ENCODE results near the gene ZMYM2. TPM values are rescaled to one million over a fixed set of nuclear protein-coding genes. Genes with fewer than 3 reads are reported as not detected.

The ZMYM2 gene
- total RNA-seq, 4 donors from 2014 or later, result 60.7 to 75.3 (median 68.1) TPM

DNA sequence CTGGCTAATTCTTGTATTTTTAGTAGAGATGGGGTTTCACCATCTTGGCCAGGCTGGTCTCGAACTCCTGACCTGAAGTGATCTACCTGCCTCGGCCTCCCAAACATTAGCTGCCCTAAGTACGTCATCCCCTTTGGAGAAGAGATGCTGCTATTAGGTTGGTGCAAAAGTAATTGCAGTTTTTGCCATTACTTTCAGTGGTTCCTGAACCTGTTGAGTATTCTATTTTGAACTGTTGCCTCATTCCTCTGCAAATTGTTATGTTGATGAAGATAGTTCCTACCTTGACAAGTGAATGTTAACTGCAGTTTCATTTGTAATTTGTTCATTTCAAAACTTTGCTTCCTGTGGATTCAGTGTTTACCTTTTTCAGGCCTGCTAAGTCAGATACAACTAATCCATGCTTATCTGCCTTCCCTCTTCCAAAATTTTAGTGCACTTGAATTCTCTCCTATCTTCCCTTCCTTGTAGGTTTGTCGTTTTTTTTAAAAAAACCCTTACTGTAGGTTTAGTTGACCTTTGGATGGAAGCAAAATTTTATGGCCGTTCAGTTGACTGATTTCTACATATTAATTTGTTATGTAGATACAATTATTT, 24.0 kb downstream of the ZMYM2 start:
- peaks cover 0 to 16% (median 7%) of the 10 kb centered on the region in 4 donors for H3K9me3 ChIP-seq
- DNase-seq (ENCODE audit: low spot score in 2 of 2), result no peak
- TF ChIP-seq POLR2A (IDR thresholded peaks at IDR 0.05), result no peak
- TF ChIP-seq CTCF (IDR thresholded peaks at IDR 0.05), result no peak
- TF ChIP-seq EP300 (IDR thresholded peaks at IDR 0.05), result no peak
- WGBS, 2 donors, result 87 to 91% methylated on average over 5 of the region's 5 CpGs
- H3K27me3 ChIP-seq, result no peaks in the 10 kb centered on the region
- no peak overlapping the region for H3K4me3 ChIP-seq
- no peak overlapping the region for H3K27ac ChIP-seq
- H3K4me1 ChIP-seq, result peaks cover 0 to 4% (median 0%) of the 10 kb centered on the region in 4 donors
- peaks cover 0 to 39% (median 0%) of the 10 kb centered on the region in 3 donors for H3K36me3 ChIP-seq

DNA sequence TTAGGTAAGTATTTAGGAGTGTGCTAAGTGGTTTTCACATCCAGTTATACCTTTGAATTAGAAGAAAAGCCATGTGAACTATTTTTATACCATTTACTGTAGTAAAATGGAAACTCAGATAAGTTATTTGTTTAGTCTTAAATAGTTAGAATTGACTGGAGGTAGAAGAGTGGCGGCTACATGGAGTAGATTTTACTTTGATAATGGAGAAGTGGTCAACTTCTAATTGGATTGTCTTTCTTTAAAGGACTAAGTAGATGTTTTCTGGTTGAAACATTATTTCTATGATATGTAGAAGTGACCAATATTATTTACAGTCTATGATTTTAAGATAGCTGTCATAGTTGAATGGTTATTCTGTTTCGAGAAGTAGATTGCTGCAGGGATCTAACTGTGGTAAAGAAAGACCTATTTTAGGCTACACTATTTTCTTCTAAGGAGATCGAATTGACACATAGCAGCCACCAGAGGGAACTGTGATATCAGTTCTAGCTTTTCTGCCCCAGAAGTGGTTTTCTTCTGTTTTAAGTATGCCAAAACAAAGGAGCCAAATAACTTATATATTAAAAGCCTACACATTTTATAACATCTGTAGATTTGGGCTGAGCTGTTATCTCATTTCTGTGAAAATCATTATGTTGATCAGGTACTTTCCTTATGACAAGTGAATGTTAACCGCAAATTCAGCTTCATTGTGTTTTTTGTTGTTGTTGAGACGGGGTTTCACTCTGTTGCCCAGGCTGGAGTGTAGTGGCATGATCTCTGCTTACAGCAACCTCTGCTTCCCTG, 26.1 kb downstream of the ZMYM2 start:
- no peak for DNase-seq (ENCODE audit: low spot score in 2 of 2)
- H3K36me3 ChIP-seq, result peaks cover 0 to 18% (median 0%) of the 10 kb centered on the region in 3 donors
- H3K27me3 ChIP-seq, result no peaks in the 10 kb centered on the region
- 64 to 69% methylated on average over 5 of the region's 5 CpGs for WGBS, 2 donors
- peaks cover 0 to 10% (median 2%) of the 10 kb centered on the region in 4 donors for H3K4me1 ChIP-seq
- peaks cover 0 to 2% (median under 1%) of the 10 kb centered on the region in 4 donors for H3K9me3 ChIP-seq
- H3K27ac ChIP-seq, result no peak overlapping the region
- H3K4me3 ChIP-seq, result no peak overlapping the region
- no peak for TF ChIP-seq EP300 (IDR thresholded peaks at IDR 0.05)
- no peak for TF ChIP-seq POLR2A (IDR thresholded peaks at IDR 0.05)
- peak; percentile 33 to 48 (median 37) for TF ChIP-seq CTCF (IDR thresholded peaks at IDR 0.05)

DNA sequence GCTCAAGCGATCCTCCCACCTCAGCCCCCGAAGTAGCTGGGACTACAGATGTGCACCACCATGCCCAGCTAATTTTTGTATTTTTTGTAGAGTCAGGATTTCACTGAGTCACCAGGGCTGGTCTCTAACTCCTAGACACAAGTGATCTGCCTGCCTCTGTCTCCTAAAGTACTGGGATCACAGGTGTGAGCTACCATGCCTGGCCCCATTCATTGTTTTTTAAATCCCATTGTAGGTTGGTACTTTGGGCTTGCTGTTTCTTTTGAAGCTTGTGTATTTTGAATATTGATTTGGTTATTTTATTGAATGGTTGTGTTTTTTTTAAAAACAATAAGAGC, 26.7 kb downstream of the ZMYM2 start:
- TF ChIP-seq CTCF (IDR thresholded peaks at IDR 0.05) (no peak), POLR2A (IDR thresholded peaks at IDR 0.05) (no peak), EP300 (IDR thresholded peaks at IDR 0.05) (no peak)

GRCh38 chr13:19991531-19991930, 33.0 kb downstream of the ZMYM2 start:
- Histone ChIP-seq H3K4me1 (peaks cover 0 to 22% (median 4%) of the 10 kb centered on the region in 4 donors), H3K9me3 (no peaks in the 10 kb centered on the region), H3K27me3 (no peaks in the 10 kb centered on the region), H3K4me3 (no peak overlapping the region), H3K36me3 (peaks cover 0 to 36% (median 5%) of the 10 kb centered on the region in 3 donors), H3K27ac (no peak overlapping the region)
- no peak for TF ChIP-seq POLR2A (IDR thresholded peaks at IDR 0.05)
- no peak for DNase-seq (ENCODE audit: low spot score in 2 of 2)
- 90 to 94% methylated on average over 2 of the region's 2 CpGs for whole genome bisulfite sequencing, 2 donors

More for the DNA sequence above, 26.7 kb downstream of the ZMYM2 start:
- Histone ChIP-seq H3K9me3 (no peaks in the 10 kb centered on the region), H3K4me3 (no peak overlapping the region), H3K4me1 (peaks cover 0 to 16% (median 4%) of the 10 kb centered on the region in 4 donors), H3K27ac (no peak overlapping the region), H3K27me3 (no peaks in the 10 kb centered on the region), H3K36me3 (peaks cover 0 to 13% (median 0%) of the 10 kb centered on the region in 3 donors)
- no peak for DNase-seq (ENCODE audit: low spot score in 2 of 2)
- 46% methylated on average over 2 of the region's 2 CpGs for WGBS, 2 donors

DNA sequence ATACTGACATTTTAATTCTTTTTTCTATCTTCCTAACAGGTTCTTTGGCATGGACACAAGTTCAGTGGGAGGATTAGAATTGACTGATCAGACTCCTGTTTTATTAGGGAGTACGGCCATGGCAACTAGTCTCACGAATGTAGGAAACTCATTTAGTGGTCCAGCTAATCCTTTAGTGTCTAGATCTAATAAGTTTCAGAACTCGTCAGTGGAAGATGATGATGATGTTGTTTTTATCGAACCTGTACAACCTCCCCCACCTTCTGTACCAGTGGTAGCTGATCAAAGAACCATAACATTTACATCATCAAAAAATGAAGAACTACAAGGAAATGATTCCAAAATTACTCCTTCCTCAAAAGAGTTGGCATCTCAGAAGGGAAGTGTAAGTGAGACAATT, 34.5 kb downstream of the ZMYM2 start:
- H3K4me1 ChIP-seq, result peaks cover 0 to 19% (median 4%) of the 10 kb centered on the region in 4 donors
- H3K4me3 ChIP-seq, result no peak overlapping the region
- no peaks in the 10 kb centered on the region for H3K27me3 ChIP-seq
- H3K27ac ChIP-seq, result no peak overlapping the region
- 88 to 89% methylated on average over 4 of the region's 4 CpGs for WGBS, 2 donors
- DNase-seq (ENCODE audit: low spot score in 2 of 2), result no peak
- no peaks in the 10 kb centered on the region for H3K9me3 ChIP-seq
- peaks cover 0 to 37% (median 5%) of the 10 kb centered on the region in 3 donors for H3K36me3 ChIP-seq
- TF ChIP-seq EP300 (IDR thresholded peaks at IDR 0.05), result no peak
- no peak for TF ChIP-seq POLR2A (IDR thresholded peaks at IDR 0.05)
- no peak for TF ChIP-seq CTCF (IDR thresholded peaks at IDR 0.05)
